ENCODE measurements around the gene ARHGAP28.

The ARHGAP28 gene

DNA sequence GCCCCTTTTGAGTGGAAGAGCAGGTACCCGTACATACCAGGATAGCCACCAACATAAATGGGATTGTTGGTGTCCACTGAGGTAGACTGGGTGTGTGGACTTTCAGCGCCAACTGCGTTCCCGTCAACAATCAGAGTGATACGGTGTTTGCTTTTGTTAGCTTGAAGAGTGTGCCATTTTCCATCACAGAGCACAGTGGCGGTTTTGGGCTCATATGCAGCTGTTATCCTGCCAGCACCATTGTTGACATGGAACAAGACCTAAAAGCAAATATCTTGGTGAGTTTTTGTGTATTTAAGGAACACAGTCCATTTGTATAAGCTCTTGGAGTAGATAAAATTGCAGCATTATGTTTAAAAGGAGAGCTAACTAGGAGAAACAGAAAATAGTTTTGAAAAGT lies 213.6 kb downstream of the ARHGAP28 start:
- TF ChIP-seq, protein P1, sequence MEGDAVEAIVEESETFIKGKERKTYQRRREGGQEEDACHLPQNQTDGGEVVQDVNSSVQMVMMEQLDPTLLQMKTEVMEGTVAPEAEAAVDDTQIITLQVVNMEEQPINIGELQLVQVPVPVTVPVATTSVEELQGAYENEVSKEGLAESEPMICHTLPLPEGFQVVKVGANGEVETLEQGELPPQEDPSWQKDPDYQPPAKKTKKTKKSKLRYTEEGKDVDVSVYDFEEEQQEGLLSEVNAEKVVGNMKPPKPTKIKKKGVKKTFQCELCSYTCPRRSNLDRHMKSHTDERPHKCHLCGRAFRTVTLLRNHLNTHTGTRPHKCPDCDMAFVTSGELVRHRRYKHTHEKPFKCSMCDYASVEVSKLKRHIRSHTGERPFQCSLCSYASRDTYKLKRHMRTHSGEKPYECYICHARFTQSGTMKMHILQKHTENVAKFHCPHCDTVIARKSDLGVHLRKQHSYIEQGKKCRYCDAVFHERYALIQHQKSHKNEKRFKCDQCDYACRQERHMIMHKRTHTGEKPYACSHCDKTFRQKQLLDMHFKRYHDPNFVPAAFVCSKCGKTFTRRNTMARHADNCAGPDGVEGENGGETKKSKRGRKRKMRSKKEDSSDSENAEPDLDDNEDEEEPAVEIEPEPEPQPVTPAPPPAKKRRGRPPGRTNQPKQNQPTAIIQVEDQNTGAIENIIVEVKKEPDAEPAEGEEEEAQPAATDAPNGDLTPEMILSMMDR (IDR thresholded peaks at IDR 0.05; ENCODE audit: insufficient read depth, low read depth, low read length, missing control alignments), result no peak
- no peak for DNase-seq (ENCODE audit: low read depth)
- no peak overlapping the region for H3K4me3 ChIP-seq (ENCODE audit: low read depth, low read length)

DNA sequence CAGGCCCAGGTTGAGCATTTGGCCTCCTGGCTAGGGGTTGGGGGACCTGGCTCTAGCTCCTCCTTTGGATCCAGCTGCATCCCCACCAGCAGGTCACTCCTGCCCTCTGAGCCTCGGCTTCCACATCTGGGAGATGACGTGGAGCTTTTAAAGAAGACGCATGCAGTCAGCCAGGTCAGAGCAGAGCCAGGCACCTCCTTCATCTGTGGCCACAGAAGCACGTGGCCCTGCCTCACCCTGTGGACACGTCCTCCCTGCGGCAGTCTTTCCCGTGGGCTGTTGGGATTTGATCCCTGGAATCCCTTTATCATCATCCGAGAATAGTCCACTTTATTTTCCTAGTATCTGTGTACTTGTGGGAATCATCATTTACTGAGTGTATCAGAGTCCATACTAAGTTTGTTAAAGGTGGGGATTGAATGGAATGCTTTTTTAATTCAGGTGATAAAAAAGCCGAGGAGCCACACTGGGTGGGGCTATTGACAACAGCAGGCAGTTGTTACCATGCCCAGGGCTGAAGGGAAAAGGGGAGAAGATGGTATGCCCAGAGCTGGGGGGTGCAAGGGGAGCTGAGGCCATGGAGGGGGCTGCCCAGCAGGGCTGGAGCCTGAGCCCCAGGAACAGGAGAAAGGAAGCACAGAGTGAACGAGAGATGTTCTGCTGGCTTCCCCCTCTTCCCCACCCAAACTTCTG lies 218.0 kb downstream of the ARHGAP28 start:
- no peak overlapping the region for H3K4me3 ChIP-seq (ENCODE audit: low read depth, low read length)
- TF ChIP-seq, protein P1 (IDR thresholded peaks at IDR 0.05; ENCODE audit: insufficient read depth, low read depth, low read length, missing control alignments), result no peak
- no peak for DNase-seq (ENCODE audit: low read depth)

DNA sequence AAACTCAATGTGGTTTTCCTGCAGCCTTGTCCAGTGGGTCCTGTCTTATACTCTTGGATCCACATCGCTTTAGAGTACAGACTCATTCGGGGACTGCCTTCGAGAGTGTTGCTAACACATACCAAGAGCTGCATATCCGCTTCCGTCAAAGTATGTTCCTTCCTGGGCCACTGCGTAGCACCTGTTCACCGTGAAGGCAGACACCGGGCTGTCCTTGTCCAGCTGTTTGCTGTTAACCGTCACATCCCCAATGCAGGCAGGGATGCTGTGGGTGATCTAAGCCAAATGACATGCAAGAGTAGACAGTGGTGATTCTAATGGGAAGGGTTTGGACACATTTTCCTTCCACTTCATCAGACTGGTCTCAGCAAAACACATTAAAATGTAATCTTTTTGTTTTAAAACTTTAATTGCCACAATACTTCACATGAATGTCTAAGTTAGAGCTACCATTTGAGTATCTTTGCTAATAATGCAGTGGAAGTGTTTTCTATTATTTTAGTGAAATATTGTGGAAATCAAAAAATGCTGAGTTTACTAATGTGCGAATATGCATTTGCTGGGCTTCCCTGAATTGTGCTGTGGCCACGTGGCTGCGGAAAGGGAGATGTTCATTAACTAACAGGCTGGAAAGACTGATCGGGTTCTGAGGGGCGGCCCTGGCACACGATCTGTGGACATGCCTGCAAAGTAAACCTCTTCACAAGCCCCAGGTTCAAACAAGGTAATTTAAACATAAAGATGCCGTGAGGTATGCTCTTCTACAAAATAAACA lies 219.0 kb downstream of the ARHGAP28 start:
- no peak overlapping the region for H3K4me3 ChIP-seq (ENCODE audit: low read depth, low read length)
- DNase-seq (ENCODE audit: low read depth), result no peak
- TF ChIP-seq, protein P1 (IDR thresholded peaks at IDR 0.05; ENCODE audit: insufficient read depth, low read depth, low read length, missing control alignments), result no peak

DNA sequence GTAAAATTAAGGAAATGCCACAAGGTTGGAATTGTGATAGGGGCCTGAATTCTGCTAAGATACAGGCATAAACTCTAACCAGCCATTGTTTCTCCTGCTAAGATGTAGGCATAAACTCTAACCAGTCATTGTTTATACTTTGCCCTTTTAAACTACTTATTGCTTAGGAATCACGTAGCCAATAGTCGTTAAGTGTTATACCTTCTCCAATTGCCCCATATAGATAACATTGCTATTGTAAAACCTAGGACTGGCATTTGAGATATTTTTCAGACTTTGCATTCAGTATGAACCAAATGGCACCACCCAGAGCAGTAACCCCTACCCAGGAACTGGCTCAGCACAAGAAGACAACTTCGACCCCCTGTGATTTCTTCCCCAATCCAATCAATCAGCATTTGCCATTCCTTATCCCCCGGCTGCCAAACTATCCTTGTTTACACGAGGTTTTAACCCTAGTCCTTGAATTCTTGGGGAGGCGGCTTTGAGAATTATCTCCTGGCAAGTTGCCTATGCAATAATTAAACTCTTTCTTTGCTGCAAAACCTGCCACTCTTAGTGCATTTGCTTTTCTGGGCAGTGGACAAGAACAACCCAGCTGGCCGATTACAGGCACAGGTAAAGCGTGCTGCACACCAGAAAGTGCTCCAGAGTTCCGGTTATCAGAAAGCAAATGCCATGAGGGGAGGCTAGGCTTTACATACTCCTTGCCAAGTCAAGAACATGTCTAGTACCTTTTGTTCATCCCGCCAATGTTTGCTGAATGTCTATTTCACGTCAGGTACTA lies 220.5 kb downstream of the ARHGAP28 start:
- no peak overlapping the region for H3K4me3 ChIP-seq (ENCODE audit: low read depth, low read length)
- TF ChIP-seq, protein P1 (IDR thresholded peaks at IDR 0.05; ENCODE audit: insufficient read depth, low read depth, low read length, missing control alignments), result no peak
- no peak for DNase-seq (ENCODE audit: low read depth)

DNA sequence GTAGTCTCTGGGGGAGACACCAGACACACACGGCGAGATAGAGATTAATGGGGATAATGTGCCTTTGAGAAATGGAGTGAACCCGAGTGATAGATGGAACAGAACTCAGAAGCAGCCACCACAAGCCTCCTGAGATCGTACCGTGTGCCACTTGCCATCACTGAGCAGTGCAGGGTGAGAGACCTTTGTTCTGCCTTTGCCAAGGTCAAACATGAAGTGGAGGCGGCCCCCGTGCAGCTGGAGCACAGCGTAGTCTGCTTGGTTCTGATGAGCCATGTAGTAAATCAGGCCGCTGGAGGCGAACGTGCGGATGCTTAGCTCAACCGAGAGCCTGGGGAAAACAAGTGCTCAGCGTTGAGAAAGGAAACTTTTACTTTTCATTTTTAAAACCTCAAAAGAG lies 221.1 kb downstream of the ARHGAP28 start:
- TF ChIP-seq, protein P1 (IDR thresholded peaks at IDR 0.05; ENCODE audit: insufficient read depth, low read depth, low read length, missing control alignments), result no peak
- DNase-seq (ENCODE audit: low read depth), result no peak
- no peak overlapping the region for H3K4me3 ChIP-seq (ENCODE audit: low read depth, low read length)

DNA sequence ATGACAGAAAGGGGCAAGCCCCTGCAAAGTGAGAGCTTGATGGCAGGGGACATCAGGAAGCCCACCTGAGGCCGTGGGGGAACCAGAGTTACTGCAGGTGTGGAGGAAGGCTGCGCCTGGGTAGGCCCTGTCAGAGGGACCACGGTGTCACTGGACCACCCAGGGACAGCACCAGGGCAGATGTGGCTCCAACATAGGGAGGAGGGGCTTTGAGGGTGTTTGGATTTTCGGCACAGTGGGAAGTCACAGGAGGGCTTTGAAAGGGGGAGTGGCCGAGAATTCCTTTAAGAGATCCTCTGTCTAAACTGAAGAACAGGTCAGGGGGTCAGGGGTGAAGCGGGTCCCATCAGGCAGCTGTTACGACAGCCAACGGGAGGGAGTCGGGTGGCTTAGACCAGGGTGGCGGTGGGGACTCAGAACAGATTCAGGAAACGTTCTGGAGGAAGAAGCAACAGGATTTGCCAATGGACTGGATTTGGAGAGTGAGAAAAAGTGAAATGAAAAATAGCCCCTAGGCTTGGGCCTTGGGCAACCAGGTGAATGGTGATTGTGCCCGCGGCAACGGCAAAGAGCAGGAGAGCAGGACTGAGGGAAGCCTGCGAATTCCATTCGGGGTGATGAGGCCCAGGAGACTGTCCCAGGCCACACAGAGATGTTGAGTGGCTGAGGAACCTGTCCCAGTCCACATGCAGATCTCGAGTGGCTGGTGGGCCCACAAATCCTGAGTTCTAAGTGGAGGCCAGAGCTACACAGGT lies 222.0 kb downstream of the ARHGAP28 start:
- DNase-seq (ENCODE audit: low read depth), result no peak
- no peak overlapping the region for H3K4me3 ChIP-seq (ENCODE audit: low read depth, low read length)
- TF ChIP-seq, protein P1 (IDR thresholded peaks at IDR 0.05; ENCODE audit: insufficient read depth, low read depth, low read length, missing control alignments), result no peak
